ENCODE data around the gene ZNF750.

Gene ZNF750

DNA sequence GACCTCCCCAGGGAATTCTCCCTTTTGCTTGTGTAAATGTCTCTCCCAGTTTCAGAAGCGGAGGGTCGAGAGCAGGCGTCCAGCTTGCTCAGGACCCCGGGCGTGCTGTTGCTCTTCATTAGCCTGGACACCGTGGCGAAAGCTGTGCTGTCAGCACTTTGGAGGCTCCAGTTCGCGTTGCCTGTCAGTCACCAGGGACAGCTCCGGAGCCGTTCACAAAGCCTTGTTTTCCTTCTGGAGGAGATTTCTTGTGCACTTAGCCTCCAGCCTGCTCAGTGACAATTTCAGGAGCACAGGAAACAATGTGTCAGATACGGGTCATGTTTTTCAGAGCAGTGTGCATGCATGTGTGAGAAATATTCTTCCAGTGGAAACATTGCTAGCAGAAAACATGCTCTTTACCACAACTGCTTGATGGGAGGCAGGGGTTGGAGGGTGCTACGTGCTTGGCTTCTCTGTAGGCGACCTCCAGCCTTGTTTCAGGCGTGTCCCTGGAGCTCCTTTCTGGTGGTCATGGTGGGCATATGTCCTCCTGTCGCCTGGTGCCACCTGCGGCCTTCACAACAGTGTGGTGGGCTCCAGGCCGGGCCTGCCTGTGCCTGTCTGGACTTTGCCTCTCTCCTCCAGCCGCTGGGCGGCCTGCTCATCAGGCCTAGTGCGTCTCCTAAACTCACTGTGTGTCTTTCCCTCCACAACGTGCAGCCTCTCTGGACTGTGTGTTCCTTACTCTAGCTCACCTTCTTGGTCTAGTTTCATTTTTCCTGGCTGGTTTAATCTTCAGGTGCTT, 29.0 kb downstream of the ZNF750 start:
- DNase-seq, result no peak

DNA sequence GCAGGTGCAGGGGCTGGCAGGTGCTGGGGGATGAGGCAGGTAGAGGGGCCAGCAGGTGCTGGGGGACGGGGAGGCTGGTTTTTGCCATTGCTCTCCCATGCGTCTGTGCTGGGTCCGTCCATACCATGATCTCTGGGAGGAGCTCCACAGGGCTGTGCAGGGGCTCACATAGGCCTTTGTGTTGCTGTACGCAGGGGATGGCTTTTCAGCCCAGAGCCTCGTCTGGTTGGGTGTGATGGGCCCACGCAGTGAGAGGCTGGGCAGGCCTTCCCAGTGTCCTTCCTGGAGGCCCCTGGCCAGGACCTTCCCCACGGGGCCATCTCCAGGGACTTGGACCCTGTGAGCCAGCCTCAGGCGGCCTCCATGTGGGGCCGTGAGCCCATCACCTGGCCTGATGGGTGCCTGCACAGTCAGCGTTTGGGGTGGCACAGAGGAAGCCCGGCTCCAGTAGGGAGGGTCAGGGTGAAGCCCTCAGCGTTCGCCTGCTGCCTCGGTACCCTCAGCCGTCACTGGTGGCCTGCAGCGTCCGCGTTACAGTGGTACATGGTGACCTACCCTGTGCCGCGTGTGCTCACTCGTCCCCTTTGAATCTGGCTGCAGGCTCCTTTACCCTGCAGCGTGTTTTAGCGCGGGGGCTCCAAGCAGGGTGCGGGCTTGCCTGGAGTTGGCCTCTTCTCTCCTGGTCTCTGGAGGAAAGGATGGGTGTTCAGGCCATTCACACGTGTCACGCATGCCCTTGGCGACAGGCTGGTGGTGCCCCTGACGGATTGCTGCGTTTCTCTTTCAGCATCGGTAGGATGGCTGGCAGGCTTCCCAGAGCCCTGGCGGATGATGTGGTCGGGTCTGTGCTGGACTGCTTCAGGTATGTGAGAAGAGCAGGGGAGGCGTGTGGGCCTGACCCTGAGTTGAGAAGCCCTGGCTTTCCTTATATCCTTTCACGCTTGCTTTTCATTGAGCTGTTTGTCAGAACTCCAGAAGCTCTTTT, 30.6 kb downstream of the ZNF750 start:
- DNase-seq, result no peak

DNA sequence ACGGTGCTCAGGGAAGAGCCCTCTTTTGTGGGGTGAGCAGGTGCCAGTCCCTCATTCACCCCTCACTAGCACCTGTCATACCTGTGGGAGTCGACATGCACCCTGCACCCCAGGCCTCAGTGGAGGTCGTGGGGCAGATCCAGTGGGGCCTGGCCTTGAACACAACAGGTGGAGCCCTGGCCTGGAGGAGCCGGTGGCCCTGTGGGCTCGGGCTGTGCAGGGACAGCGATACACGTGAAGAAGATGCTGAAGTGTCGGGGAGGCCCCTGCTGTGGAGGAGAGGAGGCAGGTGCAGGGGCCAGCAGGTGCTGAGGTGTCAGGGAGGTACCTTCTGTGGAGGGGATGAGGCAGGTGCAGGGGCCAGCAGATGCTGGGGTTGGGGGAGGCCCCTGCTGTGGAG, 31.8 kb downstream of the ZNF750 start:
- no peak for DNase-seq

DNA sequence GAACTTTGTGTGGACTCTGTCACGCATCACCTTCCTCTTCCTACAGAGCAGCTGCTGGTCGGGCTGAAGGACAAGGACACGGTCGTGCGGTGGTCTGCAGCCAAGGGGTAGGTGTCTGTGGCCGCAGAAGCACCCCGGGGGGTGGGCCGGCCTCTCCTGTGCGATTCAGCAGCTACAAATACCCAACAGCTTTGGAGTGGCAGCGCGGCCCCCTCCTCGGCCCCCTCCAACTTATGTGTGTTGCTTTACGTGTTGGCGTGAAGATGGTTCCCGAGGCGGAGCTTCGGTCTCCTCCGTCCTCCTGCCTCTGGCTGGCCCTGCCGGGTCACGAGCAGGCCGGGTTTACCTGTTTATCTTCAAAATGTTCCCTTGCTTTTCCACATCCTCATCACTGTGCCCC, 32.3 kb downstream of the ZNF750 start:
- DNase-seq, result no peak

DNA sequence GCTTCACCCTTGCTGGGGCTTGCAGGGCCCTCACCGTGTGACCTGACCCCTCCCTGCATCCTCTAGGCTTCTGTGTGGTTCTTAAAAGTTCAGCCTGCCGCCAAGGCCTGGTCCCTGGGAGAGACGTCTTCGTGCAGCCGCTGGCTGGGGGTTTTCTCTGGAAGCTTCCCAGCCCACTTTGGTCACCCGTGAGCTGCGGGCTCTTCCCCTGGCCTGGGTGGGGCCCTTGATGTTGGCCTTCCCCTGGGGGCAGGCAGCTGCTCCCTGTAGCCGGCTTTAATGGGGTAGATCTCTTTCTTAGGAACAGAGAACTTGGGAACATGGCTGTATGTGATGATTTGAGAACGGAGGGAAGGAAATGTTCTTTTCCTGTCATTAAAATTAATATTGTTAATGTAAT, 32.7 kb downstream of the ZNF750 start:
- no peak for DNase-seq

DNA sequence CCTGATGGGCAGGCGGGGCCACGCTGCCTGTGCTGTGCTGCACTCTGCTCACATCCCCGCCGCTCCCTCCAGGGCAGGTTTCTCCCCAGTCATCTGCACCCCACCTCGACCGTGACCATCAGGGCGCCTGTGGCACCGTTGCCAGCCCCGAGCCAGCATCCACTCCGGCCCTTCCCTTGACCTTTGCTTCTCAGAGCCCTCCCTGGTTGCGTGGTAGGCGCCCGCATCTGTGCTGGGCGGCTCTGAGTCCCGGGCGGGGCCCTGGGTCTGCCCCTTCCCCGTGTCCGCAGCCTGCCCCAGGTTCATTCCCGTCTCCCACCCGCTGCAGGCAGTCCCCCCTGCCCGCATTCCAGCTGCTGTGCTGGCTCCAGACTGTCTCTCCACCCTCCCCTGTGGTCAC, 33.2 kb downstream of the ZNF750 start:
- DNase-seq, result no peak

DNA sequence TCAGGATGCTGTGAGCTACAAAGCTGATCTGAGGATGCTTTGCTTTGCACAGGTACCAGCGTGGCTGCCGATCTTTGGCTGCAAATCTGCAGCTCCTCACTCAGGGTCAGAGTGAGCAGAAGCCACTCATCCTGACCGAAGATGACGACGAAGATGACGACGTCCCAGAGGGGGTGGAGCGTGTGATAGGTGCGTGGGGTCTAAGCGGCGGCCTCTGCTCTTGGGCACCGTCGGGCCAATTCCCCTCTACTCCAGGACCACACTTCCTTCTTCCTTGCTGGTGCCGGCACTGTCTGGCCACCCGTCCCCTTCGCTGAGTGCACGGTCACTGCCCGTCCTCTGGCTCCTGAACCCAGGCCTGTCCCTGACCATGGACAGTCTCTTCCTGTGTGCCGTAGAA, 34.0 kb downstream of the ZNF750 start:
- no peak for DNase-seq

DNA sequence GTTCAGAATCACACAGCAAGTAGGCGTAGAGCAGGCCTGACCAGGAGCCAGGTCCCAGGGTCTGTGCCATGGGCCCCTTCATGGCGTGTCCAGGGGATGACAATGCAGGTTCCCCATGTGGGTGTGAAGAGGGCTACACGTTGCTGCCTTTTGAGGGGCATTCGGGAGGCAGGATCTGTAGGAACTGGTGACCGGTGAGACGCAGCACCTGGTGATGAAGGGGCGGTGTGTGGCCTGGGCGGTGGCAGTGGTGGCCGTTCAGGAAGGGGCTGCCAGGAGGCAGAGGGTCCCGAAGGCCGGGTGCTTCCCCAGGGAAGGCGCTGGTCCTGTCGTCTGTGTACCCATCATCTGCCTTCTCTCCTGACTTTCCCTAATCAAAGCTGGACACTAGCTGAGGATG, 34.6 kb downstream of the ZNF750 start:
- DNase-seq, result no peak

DNA sequence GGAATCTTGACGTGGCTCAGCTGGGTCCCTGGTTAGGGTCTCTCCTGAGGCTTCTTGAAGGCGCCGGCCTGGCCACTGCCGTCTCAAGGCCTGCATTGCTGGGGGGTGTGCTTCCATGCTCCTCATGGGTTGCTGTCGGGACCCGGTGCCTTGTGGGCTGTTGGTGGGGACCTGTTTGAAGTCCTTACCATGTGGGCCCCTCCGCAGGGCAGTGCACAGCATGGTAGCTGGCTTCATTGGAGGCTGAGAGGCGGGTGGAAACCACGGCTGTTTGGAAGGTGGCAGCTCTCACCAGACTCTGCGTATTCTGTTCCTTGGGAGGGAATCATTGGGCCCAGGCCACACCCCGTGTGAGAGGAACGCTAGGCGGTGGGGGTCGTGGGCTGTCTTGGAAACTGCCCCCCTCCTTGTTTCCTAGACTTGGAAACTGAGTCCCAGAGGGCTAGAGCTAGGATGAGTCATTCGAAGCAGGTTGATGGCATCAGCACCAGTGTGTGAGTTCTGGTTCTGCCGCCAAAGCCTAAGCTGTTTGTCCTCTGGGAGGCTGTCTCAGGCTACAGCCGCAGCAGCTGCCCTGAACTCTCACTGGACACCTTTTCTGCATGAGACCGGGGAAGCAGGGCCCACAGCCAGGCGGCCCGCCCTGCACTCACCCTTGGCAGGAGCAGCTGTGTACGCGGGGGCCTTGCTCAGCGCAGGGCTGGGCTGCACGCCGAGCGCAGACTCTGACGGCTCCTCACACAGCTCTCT, 35.2 kb downstream of the ZNF750 start:
- no peak for DNase-seq

DNA sequence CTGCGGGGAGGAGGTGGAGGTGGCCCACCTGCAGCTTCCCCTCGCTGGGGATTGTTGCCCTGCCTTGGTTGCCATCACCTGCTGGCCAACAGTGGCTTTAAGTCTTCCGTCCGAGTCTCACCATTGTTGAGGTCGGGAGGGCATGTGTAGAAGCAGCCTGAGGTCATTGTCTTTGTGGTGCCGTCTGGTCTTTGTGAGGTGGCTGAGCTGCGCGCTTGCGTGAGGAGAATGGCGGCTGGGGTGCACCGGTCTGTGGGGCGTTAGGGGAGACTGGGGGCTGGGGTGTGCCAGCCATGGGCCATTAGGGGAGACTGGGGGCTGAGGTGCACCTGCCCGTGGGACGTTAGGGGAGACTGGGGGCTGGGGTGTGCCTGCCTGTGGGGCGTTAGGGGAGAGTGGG, 36.2 kb downstream of the ZNF750 start:
- DNase-seq, result no peak

DNA sequence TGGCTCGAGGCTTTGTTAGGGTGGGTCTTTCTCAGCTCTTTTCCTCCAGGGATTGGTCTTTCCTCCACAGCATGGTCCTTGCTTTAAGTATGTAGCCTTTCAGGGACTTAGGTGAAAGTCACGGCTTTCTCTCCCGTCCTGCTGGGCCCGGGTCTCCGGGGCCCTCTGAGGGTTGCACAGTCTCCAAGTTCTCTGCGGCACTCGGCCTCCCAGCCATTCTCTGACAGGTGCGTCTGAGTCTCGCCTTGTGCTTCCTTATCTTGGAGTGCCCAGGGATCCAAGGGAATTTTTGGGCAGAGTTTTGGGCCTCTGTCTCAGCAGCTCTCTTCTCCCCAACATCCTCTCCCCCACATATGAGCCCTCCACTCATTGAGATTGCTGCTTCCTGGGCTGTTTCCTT, 36.6 kb downstream of the ZNF750 start:
- DNase-seq, result no peak

DNA sequence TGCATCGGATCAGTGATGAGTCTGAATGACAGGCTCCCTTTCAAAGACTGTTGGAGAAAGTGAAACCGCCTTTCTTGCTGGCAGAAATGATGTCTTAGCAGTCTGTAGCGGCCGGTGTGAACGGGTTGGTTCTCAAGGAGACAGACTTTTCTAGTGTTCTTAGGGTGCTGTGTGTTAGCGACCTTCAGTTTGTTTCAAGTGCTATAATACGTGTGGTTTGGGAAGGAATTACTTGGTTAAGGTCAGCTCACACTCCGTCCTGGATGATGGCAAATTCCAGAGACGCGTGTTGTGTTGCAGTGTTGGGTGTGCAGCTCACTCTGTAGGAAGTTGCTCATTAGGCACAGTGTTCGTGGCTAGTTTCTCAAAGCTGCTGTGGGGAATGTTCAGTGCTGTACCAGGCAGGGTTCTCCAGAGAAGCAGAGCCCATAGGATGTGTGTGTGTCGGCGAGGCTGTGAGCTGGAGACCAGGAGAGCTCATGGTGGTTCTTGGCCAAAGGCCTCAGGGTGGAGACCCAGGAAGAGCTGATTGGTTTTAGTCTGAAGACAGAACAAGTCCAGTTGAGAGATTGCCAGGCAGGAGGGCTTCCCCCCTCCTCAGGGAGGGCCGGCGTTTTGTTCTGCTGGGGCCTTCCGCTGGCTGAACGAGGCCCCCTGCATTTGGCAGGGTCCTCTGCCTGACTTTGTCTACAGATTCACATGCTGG, 37.6 kb downstream of the ZNF750 start:
- no peak for DNase-seq

DNA sequence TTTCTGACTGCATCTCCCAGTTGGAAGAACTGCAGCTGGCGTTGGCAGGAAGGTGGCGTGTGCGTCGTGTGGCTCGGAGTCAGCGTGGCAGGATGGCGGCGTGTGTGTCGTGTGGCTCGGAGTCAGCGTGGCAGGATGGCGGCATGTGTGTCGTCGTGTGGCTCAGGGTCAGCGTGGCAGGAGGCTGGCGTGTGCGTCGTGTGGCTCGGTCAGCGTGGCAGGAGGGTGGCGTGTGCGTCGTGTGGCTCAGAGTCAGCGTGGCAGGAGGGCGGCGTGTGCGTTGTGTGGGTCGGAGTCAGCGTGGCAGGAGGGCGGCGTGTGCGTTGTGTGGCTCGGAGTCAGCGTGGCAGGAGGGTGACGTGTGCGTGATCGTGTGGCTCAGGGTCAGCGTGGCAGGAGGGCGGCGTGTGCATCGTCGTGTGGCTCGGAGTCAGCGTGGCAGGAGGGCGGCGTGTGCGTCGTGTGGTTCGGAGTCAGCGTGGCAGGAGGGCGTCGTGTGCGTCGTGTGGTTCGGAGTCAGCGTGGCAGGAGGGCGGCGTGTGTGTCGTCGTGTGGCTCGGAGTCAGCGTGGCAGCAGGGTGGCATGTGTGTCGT, 38.3 kb downstream of the ZNF750 start:
- no peak for DNase-seq

DNA sequence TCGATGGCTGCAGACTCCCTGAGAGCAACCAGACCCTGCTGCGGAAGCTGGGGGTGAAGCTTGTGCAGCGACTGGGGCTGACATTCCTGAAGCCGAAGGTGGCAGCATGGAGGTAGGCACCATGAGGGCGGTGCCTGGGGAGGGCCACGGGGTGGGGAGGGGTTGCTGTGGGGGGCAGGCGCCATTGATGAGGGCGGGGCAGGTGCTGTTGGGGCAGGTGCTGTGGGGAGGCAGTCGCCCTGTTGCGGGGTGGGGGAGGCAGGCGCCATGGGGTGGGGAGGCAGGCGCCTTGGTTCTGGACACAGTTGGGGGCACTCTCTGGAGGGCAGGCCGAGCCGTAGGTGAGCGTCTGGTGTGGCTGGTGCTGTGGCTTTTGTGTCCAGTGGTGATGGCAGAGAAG, 38.9 kb downstream of the ZNF750 start:
- DNase-seq, result no peak

DNA sequence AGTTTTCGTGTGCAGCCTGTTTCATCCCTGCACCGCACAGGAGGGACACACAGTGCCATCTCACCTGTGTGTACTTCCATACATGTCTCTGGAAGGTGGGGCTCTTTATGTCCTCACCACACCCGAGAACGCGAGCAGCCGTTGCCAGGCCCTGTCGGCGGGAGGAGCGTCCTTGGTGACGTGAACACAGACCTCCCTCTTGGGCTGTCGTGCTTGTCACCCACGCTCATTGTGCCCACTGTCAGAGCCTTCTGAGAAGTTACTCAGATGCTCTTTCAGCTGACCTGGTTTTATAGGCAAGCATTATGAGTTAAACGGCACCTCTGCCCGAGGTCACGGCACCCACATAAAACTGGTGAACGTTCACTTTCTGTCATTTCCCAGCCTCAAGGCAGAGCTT, 40.2 kb downstream of the ZNF750 start:
- DNase-seq, result no peak

DNA sequence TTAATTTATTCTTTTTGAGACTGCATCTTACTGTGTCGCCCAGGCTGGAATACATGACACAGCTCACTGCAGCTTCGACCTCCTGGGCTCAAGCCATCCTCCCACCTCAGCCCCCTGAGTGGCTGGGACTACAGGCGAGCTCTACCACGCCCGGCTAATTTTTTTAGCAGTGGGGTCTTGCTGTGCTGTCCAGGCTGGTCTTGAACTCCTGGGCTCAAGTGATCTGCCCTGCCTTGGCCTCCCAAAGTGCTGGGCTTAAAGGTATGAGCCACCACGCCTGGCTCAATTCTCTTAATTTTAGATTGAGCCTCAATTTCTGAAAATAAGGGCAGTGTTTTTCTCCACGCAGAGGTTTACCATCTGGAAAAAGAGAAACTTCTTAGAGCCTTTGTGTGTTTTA, 41.1 kb downstream of the ZNF750 start:
- no peak for DNase-seq

DNA sequence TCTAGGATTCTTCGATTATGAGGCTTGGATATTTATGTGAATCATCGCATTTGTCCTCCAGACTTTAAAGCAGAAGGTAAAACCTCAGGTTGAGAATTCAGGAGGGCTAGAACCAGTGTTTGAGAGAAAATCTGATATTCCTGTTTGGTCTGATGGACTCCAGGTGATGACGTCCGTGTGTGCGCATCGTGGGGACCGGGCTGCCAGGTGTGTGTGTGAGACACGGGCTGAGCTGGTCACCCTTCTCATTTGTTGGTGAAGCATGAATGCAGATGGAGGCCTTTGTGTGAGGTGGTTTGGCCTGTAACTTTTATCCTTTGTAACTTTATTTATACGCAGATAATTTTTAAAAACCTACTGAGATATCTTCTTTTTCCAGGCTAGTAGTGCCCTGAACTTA, 42.8 kb downstream of the ZNF750 start:
- no peak for DNase-seq

DNA sequence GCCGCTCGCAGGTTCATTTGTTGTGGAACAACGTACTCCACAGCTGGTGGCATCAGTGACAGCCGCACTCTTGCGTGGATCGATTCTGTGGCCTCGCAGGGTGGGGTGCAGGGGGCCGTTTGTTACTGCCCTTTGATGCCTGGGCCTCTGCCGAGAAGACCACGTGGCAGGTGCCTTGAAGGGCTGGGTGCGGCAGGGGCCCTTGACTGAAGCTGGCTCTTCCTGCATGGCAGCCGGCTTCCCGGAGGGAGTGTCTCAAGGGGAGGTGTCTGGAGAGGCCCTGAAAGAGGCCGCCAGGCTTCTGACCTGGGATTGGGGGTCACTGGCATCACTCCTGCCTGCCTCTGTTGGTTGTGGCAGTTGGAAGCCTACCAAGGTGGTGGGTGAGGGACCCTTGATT, 44.2 kb downstream of the ZNF750 start:
- DNase-seq, result no peak

DNA sequence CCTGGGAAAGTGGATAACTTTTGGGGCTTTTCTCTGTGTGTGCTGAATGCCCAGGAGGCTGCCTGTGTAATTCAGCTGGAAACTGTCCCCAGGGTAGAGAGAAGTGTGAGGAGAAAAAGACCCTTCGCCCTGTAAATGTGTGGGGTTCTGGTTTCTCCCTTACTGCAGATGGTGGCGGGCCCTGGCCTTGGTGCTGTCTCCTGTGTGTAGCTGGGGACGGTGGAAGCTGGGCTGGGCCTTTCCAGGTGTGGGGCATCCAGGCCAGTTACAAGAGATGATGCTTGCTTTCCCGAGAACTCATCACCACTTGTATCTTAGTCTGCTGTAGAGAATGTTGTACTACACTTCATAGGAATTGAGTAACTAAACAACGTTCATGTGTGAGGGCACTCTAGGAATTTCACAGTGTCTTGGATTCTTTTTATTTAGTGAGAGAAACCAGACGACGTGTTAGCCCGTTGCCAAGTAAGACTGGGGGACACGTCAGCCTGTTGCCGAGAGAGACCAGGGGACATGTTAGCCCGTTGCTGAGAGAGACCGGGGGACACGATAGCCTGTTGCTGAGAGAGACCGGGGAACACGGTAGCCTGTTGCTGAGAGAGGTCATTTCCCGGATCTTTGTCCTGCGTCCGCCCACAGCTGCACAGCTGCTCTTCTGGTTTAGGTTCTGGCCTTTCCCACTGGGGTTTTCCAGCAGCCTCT, 44.9 kb downstream of the ZNF750 start:
- no peak for DNase-seq

DNA sequence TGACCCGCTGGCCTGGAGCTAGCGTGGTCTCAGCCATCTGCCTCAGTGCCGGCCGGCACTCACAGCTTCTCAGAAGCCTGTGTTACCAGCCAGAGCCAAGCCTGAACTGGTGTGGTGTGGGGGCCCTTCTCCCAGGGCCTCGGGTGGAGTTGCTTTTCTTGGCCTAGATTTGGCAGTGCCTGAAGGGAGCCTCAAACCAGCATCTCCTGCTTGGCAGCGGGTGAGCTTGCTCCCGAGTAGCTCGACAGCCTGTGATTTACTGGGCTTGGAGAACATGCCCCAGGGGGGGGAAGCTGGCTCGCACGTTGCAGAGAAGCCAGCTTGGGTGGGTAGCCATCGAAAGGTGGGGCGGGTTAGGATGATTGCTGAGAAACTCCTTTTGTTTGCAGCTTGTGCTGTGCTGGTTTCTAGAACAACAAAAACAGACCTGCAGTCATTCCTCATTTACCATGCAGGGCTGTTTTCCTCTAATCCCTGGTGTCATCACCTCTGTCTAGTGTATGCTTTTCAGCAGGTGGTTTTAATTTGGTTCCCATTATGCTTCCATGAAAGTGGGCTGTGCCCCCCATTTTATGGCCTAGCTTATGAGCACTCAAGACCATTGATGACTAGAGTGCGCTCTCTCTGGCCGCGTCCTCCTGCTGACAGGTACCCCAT, 45.7 kb downstream of the ZNF750 start:
- no peak for DNase-seq

DNA sequence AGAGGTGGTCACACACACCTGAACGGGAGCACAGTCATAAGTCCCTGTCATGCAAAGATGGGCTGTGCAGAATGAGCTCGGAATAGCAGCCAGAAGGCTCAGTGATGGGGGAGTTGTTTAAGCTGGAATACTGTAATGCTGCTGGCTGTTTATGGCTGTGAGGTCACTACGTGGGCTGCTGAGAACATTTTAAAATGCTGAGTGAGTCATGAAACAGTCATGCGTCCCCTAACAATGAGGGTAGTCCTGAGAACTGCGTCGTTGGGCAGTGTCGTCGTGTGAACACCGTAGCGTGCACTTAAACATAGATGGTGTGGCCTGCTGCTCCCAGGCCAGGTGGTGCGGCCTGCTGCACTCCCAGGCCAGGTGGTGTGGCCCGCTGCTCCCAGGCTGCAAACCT, 48.3 kb downstream of the ZNF750 start:
- DNase-seq, result no peak

Measured in activated CD4-positive, alpha-beta T cell treated with anti-CD3 and anti-CD28 coated beads, Interleukin-2, amount 50 U/mL, for 48 hours (primary cell).